ENCODE measurements around the gene ATP11A.

ATP11A gene

DNA sequence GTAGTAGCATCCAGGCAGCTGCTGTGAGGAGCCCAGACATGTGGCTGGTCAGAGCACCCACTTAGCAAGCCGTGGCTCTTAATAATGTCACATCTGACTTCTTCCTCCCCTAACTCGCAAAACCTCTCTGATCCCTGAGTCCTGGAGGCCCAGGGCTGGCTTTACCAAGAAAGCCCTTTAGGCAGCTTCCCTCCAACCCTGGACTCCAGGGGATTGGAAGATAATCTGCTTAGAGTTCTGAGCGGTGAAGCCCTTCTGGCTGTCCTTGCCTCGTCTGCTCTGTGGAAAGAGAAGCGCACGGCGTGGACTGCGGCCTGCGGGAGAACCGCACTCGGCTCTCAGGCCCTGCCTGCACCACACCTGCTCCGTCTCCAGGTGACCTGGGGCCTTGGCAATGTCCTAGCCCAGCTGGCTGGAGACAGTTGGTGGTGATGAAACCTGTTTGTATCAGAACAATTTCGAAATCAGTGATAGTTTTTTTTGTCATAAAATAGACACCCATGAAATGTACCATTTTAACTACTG lies 214.7 kb downstream of the ATP11A start:
- DNase-seq (ENCODE audit: low read depth in 2 of 2) = no peak

DNA sequence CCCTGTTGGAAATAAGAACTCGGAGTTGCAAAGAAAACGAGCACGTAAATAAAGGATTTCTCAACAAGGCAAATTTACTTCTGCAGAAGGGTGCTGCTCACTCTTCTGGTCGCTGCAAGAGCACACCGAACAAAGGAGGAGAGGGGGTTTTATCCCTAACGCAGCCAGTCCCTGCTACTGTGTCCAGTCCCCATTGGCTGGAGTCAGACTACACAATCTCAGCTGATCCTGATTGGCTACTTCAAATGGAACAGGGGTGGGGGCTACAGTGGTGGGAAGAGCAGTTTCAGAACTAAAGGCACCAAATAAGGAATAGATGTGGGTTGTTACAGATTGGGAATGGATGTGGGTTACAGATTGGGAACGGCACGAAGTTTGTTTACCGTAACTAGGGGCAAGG lies 215.2 kb downstream of the ATP11A start:
- DNase-seq (ENCODE audit: low read depth in 2 of 2) = no peak

DNA sequence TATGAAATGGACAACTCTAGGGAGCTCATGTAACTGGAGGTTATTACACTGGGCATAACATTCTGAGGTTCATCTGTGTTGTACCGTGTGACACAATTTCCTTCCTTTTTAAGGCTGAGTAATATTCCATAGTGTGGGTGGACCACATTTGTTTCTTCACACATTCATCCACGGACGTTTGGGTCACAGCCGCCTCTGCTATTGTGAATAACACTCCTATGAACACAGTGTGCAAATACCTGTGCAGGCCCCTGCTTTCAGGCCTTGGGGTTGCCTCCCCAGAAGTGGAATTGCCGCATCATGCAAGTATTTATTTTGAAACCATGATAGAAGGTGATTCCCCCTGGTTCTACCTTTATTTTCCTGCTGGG lies 215.8 kb downstream of the ATP11A start:
- DNase-seq (ENCODE audit: low read depth in 2 of 2) = no peak

DNA sequence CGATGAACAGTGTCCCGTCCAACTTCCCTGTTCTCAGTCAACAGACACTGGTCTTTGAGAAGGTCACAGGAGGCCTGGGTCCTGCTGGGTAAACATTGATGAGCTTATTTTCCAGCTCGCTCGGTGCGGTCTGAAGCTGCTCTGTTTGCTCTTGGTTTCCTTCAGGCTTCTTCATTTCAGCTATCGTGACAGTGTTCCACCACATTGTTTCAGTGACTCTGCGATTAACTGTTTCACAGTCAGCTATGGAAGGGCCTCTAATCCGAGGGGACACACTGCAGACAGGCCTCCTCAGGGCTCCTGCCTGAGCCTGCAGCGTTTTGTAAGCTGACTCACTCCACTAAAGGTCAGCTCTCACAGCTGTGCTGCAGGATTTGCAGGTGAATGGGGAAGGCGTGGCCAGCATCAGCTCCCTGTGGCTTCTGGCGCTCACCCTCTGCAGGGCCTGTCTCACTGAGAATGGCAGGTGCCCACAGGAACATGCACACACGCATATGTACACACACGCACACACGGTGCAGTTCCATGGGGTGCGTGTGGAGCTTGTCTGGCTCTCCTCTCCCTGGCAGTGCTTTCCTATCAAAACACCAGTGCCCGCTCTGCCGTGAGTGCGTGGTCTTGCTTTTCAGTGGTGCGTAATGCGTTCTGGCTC lies 216.3 kb downstream of the ATP11A start:
- no peak for DNase-seq (ENCODE audit: low read depth in 2 of 2)

DNA sequence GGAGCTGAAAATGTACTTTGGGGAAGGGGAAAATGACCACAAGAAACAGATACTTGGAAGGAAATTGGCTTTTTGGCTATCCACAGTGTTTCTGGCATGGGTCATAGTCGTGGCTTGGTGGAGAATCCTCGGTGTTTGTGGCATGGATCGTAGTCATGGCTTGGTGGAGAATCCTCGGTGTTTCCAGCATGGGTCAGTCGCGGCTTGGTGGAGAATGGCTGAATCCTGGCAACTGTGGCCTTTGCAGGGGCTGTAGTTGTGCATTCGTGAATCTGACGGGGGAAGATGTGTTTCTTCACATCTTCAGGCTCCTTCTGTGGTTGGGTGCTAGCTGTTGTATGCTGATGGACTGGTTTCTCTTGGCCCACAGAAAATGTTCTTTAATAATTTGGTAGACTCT lies 217.4 kb downstream of the ATP11A start:
- no peak for DNase-seq (ENCODE audit: low read depth in 2 of 2)

DNA sequence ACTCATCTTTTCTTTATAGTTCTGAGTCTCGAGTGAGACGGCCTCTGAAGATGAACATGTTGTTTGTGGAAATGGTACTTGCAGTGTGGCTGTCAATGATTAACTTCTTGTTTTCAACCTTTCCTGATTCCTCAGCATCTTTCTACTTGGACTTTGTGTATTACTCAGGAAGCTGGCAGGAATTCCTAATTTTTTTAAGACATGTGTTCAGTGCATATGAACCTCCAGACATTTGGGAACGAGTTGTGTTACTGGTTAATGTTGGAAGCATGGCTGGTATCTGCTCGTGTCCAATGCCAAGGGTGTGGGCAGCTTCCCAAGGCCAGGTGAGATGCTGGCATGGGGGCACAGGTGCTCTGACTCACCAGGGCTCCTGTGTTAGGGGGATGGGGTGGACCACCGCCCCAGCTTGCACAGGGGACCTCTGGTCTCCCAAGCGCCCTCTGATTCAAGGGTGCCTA lies 218.1 kb downstream of the ATP11A start:
- no peak for DNase-seq (ENCODE audit: low read depth in 2 of 2)

DNA sequence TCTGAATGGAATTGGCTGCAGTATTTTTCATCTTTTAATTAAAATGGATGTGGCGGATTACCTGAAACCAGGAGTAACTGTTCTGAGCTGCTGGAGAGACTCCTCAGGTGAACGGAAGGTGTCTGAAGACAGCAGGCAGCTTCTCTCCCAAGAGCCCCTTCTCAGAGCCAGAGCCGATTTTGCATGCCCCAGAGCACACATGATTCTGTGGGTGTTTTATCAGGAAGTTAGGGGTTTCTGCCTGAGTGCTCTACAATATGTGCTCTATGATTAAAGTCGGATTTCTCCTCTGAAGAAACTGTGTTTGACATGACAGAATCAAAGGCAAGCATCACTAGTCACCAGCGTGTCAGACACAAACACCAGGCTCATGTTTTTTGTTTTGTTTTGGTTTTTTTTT lies 218.5 kb downstream of the ATP11A start:
- DNase-seq (ENCODE audit: low read depth in 2 of 2) = no peak

DNA sequence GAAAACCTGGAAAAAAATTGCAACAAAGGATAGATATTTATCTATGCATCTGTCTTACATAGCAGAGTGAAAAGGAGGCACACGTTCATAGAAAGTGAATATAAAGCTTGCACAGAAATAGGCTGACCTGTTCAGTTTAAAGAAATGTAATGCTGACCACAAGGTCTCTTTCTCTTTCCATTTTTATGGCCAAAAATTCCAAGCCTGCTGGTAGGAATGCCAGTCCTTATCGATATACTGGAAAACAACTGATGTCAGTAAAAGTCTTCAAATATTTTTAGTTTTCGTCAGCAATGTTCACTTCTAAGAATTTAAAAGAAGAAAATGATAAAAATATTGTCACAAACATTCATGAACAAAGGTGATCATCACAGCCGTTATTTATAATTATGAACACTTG lies 220.2 kb downstream of the ATP11A start:
- no peak for DNase-seq (ENCODE audit: low read depth in 2 of 2)

DNA sequence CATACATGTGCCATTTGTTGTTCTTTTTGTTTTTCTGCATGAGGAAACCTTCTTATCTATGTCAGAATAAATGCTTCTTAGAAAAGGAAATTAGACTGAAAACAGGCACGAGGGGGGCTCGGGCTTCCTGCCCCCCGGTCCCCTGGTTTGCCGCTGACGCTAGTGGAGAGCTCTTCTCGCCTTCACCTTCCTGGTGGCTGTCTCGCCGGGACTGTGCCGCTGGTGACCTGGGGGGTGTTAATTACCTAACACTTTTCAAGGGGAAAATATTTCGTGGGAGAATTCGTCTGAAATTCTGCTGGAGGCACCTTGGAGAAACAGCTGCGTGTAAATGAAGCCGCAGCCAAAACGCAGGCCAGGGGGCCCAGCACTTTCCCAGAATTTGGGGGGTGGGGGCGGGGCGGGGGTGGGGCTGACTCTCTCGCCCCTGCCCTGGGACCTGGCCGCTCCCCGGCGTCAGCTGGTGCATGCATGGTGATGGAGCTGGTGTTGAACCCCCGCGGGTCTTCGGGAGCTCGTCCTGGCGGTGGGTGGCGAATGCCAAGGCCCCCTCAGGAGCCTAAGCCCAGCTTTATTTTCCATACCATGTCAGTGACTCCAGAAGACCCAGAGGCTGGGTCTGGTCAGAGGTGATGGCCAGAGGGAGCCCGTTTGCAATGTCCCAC lies 220.9 kb downstream of the ATP11A start:
- DNase-seq (ENCODE audit: low read depth in 2 of 2) = no peak

DNA sequence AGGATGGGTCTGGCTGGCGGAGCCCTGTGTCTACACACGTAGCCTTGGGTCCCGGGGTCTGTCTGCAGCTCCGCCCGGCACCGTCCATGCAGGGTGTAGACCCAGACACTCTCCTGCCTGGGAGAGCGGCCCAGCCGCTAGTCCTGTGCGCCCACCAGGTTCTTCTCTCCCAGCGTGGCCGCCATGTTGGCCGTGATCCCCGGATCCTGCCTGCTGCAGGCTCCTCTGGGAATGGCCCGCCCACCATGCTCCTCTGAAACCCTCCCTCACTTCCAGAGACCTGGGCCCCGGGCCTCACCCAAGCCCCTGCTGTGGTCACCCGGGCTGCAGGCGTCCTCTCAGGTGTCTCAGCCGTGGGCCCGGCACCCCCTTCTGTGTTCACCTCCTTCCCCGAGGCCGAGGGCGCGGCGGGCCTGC lies 221.5 kb downstream of the ATP11A start:
- no peak for DNase-seq (ENCODE audit: low read depth in 2 of 2)

DNA sequence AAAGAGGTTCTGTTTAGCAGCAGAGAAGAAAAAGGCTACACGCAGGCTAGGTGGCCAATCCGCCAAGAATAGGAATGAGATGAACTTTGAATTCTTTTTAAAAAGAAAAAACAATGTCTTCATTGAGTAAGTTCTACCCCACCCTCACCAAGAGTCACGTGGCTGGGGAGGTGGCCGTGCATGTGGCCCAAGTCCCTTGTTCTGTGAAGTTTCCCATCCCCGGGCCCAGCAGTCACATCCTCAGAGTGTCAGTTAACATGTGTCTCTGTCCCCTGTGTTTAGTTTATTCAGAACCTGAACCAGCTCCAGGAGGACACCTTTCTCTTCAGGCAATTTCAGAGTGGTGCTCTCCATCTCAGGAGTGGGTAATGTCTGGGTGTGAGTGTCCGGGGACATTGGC lies 222.0 kb downstream of the ATP11A start:
- DNase-seq (ENCODE audit: low read depth in 2 of 2) = no peak

DNA sequence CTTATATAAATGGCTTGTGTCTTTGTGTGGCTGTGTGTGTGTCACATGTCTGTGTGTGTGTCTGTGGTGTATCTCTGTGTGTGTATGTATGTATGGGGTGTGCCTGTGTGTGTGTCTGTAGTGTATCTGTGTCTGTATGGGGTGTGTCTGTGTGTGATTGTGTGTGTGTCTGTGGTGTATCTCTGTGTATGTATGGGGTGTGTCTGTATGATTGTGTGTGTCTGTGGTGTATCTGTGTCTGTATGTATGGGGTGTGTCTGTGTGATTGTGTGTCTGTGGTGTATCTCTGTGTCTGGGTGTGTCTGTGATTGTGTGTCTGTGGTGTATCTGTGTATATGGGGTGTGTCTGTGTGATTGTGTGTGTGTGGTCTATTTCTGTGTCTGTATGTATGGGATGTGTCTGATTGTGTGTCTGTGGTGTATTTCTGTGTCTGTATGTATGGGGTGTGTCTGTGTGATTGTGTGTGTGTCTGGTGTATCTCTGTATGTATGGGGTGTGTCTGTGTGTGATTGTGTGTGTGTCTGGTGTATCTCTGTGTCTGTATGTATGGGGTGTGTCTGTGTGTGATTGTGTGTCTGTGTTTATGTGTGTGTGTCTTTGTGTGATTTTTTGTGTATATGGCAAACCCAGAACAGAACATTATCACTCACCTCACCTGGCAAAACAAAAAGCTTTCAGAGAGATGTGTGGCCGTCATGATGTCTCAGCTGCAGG lies 223.0 kb downstream of the ATP11A start:
- no peak for DNase-seq (ENCODE audit: low read depth in 2 of 2)

DNA sequence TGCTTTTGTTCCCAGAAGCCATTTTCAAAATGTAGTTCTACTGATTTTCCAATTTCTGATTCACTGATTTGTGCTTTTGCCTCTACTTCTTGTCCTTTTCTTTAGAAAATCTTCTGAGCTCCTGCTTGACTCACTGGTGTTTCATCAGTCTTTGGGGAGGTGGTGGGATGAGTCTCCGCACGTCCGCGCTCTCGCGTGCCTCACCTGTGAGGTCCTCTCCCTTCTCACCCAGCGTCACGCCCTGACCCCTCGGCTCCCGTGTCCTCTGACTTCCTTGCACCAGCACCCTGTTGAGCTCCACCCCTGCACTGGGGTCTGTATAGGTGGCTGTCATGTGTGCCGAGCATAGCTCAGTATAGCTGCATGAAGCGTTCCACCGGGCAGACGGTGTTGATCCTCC lies 226.5 kb downstream of the ATP11A start:
- no peak for DNase-seq (ENCODE audit: low read depth in 2 of 2)

DNA sequence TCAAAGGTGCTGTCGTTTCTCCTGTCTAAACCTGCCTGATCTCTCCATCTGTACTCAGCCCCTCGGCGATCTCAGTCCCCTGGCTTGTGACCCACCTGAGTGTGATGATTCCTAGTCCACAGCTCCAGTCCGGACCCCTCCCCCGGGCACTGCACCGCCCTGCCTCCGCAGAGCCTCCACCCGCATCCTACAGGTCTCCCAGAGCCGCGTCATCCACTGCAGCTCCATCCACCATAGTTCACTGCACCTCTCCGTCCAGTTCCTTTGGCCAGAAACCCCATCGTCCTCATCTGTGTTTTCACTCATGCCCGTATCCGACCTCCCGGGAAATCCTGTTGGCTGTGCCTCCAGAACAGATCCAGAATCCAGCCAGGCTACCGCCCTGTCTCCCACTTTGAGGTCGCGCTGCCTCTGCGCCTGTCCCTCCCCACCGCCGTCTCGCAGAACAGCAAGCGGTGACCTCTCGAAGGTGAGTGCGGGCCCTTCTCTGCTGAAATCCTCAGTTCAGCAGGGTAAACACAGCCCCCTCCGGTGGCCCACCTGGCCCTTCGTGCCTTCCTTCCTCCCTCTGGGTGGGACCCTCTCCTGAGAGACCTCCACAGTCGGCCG lies 227.3 kb downstream of the ATP11A start:
- DNase-seq (ENCODE audit: low read depth in 2 of 2) = no peak

DNA sequence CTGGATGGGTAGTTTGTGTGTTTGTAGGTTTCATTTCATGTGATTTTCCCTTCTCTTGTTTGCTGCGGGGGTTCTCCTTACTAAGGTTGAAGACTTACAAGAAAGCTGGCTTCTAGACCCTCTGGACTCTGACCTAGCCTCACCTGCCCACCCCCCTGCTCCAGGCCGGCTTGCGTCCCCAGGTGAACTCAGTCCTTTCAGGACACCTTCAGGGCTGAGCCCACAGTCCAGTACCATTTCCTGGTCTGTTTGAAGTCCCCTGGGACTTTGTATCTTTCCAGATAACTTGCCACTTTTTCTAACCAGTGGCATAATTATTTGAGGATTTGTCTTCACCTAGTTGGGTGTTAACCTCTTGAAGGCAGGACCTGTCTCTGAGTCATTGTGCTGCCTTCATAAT lies 227.9 kb downstream of the ATP11A start:
- no peak for DNase-seq (ENCODE audit: low read depth in 2 of 2)

DNA sequence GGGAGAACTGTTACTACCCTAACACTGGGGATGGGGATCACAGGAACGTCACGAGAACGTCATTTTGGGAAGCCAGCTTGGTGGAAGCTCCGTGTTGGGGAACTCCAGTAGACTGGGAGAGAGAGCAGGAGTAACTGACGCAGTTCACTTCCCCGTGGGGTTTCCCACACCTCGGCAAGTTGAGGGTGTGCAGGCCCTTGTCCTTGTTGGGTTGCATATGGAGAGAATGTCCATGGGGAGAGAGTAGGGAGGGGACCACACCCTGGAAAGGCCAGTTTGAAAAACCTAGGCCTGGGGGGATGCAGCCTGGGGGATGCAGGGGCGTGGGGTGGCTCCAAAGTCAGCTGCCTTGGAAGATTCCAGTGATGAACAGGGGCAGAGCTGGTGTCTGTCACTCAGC lies 228.4 kb downstream of the ATP11A start:
- no peak for DNase-seq (ENCODE audit: low read depth in 2 of 2)

DNA sequence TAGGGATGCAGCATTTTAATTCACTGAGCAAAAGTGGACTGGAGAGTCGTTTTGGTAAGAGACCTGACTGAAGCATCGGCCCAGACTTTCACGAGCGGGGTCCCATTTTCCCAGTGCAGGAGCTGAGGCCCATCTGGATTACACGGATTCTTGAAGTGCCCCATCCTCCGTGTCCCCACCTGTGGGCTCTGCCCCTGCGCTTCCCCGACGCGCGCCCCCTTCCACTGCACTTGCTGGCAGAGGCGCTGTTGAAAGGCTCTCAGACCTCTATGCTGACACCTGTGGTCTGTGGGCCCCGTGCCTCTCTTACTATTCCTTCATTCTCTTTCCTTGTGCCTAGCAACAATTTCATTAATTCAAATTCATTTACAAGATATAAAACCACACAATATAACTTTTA lies 228.9 kb downstream of the ATP11A start:
- no peak for DNase-seq (ENCODE audit: low read depth in 2 of 2)

DNA sequence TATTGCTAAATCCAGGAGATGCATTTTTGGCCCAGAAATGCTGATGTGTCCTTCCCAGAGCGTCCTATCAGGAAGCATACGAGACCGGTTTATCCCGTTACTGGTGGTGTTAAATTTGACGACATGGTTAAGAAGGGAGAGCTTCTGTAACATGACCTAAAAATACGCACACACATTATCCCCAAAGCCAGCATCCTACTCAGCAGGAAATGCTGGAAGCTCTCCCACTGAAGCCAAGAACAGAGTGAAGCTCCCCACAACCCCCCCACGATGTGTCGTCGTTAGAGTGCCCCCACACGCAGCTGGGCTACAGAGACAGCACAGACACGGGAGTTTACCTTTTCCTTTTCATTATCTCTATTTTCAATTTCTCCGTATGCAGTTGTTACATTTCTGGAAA lies 234.1 kb downstream of the ATP11A start:
- DNase-seq (ENCODE audit: low read depth in 2 of 2) = no peak

DNA sequence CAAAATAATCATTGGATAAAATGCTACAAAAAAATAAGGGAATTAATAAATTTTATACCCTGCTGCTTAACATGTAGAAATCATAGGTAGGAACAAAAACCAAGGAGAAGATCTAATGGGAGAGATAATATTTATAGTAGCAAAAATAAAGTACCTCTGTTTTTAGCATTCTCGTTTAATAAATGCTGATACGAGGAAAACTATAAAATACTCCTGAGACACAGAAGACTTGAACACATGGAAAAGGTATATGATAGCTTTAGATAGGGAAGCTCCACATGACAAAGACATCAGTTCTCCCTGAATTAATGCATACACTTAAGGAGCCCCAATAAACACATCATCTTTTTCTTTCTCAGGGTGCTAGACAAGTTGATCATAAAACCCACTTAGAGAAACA lies 234.5 kb downstream of the ATP11A start:
- no peak for DNase-seq (ENCODE audit: low read depth in 2 of 2)

DNA sequence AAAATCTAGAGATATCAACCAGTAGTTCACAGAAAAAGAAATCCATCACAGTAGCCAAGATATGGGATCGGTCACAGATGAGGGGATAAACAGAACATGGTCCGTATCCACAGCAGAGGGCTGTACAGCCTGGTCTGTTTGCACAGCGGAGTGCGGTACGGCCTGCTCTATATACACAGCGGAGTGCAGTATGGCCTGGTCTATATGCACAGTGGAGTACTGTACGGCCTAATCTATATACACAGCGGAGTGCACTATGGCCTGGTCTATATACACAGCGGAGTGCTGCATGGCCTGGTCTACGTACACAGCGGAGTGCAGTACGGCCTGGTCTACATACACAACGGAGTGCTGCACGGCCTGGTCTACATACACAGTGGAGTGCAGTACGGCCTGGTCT lies 236.2 kb downstream of the ATP11A start:
- no peak for DNase-seq (ENCODE audit: low read depth in 2 of 2)

DNA sequence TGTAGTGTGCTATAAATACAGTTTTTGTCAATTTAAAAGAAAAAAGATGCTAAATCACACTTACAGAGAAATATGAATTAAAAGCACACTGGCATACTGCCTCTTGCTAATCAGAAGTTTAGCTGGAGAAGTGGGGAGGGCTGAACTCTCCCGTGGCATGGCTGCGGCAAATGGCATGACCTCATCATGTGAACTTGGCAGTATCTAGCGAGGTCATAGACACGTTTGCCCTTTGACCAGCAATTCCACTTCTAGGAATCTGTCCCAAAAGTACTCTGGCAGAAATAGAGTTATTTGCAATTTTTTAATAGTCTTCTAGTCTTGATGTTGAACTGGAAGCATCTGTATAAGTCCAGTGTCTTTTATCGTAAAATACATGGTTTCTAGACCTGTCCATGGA lies 237.2 kb downstream of the ATP11A start:
- no peak for DNase-seq (ENCODE audit: low read depth in 2 of 2)

Data from stimulated activated CD4-positive, alpha-beta T cell treated with anti-CD3 and anti-CD28 coated beads, Interleukin-4, amount 100 ng/mL, for 48 hours (primary cell).